CD4-positive, alpha-beta T cell treated with Interleukin-6 at 100 ng/mL for 8 hours (primary cell): ENCODE data around the gene ADRM1.

Experiments used
- DNase-seq: peaks from one replicate; pipeline ENCODE4 v3.0.0-alpha.2; 2020; ENCODE audit warnings: mixed read lengths, low spot score

The ADRM1 gene

GRCh38 chr20:62281161-62281933 lies 21.4 kb upstream of the ADRM1 start:
- DNase-seq = no peak

GRCh38 chr20:62282103-62282502 lies 20.7 kb upstream of the ADRM1 start:
- no peak for DNase-seq

GRCh38 chr20:62282877-62283503 lies 19.8 kb upstream of the ADRM1 start:
- no peak for DNase-seq

- DNase-seq = no peak
Observed at GRCh38 chr20:62284448-62284847, 18.3 kb upstream of the ADRM1 start.

- no peak for DNase-seq
Observed at GRCh38 chr20:62285151-62285550, 17.6 kb upstream of the ADRM1 start.

GRCh38 chr20:62285722-62286121 lies 17.1 kb upstream of the ADRM1 start:
- DNase-seq = no peak

GRCh38 chr20:62286493-62287064 lies 16.2 kb upstream of the ADRM1 start:
- DNase-seq = no peak

GRCh38 chr20:62287129-62287528 lies 15.7 kb upstream of the ADRM1 start:
- no peak for DNase-seq

GRCh38 chr20:62287759-62288534 lies 14.8 kb upstream of the ADRM1 start:
- no peak for DNase-seq

GRCh38 chr20:62288535-62289105 lies 14.2 kb upstream of the ADRM1 start:
- DNase-seq = no peak

- DNase-seq = no peak
Observed at GRCh38 chr20:62289131-62289530, 13.7 kb upstream of the ADRM1 start.

- no peak for DNase-seq
Observed at GRCh38 chr20:62289898-62290297, 12.9 kb upstream of the ADRM1 start.

- DNase-seq = no peak
Observed at GRCh38 chr20:62291251-62292066, 11.3 kb upstream of the ADRM1 start.

- DNase-seq = peak; percentile 19
Observed at GRCh38 chr20:62292108-62292507, 10.7 kb upstream of the ADRM1 start.

GRCh38 chr20:62293111-62293784 lies 9.5 kb upstream of the ADRM1 start:
- DNase-seq = no peak

GRCh38 chr20:62293946-62294345 lies 8.9 kb upstream of the ADRM1 start:
- DNase-seq = no peak

- DNase-seq = no peak
Observed at GRCh38 chr20:62294516-62294915, 8.3 kb upstream of the ADRM1 start.

GRCh38 chr20:62296724-62297448 lies 5.9 kb upstream of the ADRM1 start:
- DNase-seq = no peak

GRCh38 chr20:62297449-62298227 lies 5.2 kb upstream of the ADRM1 start:
- DNase-seq = no peak
